HT-29 (cell line): Measurements from ENCODE around the gene LYRM1. TPM values are rescaled to one million over a fixed set of nuclear protein-coding genes. Genes with fewer than 3 reads are reported as not detected.
"Not testable (repeated sequence)": the region's sequence is repeated elsewhere in the genome, so short reads cannot be mapped to it uniquely, and the experiment has no call there.

ENCODE experiments used
- DNase-seq: peaks from one replicate; pipeline ENCODE4 v3.0.0-alpha.2; 2015; ENCODE audit warnings: low spot score
- total RNA-seq: library from RNA; depleted of rRNA; stranded (reverse); fragments of >200 nt; shearing (Covaris generic); gene quantifications from 2 replicates; pipeline ENCODE4 v1.2.3, GENCODE V29; 2014

The LYRM1 gene
- total RNA-seq, 1 experiment from 2014 or later, result 28.5 TPM

- no peak for DNase-seq
Observed at GRCh38 chr16:20931066-20931600, 30.6 kb downstream of the LYRM1 start.

- DNase-seq, result no peak
Observed at GRCh38 chr16:20933589-20933988, 33.0 kb downstream of the LYRM1 start.

GRCh38 chr16:20937736-20938135 lies 37.2 kb downstream of the LYRM1 start:
- DNase-seq, result no peak

GRCh38 chr16:20938426-20938825 lies 37.9 kb downstream of the LYRM1 start:
- no peak for DNase-seq

- no peak for DNase-seq
Observed at GRCh38 chr16:20939611-20940010, 39.0 kb downstream of the LYRM1 start.

- DNase-seq, result no peak
Observed at GRCh38 chr16:20940871-20941635, 40.5 kb downstream of the LYRM1 start.

- no peak for DNase-seq
Observed at GRCh38 chr16:20941636-20941926, 41.0 kb downstream of the LYRM1 start.

GRCh38 chr16:20942256-20942655 lies 41.7 kb downstream of the LYRM1 start:
- no peak for DNase-seq

GRCh38 chr16:20944861-20945574 lies 44.4 kb downstream of the LYRM1 start:
- no peak for DNase-seq

GRCh38 chr16:20945575-20945875 lies 45.0 kb downstream of the LYRM1 start:
- DNase-seq, result not testable (repeated sequence)

- no peak for DNase-seq
Observed at GRCh38 chr16:20946015-20946629, 45.6 kb downstream of the LYRM1 start.

- no peak for DNase-seq
Observed at GRCh38 chr16:20948444-20948843, 47.9 kb downstream of the LYRM1 start.

- DNase-seq, result no peak
Observed at GRCh38 chr16:20949660-20950059, 49.1 kb downstream of the LYRM1 start.

GRCh38 chr16:20950294-20950693 lies 49.7 kb downstream of the LYRM1 start:
- DNase-seq, result no peak

- no peak for DNase-seq
Observed at GRCh38 chr16:20952139-20952920, 51.8 kb downstream of the LYRM1 start.

- no peak for DNase-seq
Observed at GRCh38 chr16:20954574-20954973, 54.0 kb downstream of the LYRM1 start.

- DNase-seq, result no peak
Observed at GRCh38 chr16:20956319-20956718, 55.7 kb downstream of the LYRM1 start.

GRCh38 chr16:20957153-20957552 lies 56.6 kb downstream of the LYRM1 start:
- DNase-seq, result no peak

- no peak for DNase-seq
Observed at GRCh38 chr16:20960899-20961298, 60.3 kb downstream of the LYRM1 start.

- no peak for DNase-seq
Observed at GRCh38 chr16:20968765-20969164, 68.2 kb downstream of the LYRM1 start.

- peak; percentile 22 for DNase-seq
Observed at GRCh38 chr16:20969386-20969785, 68.8 kb downstream of the LYRM1 start.

- DNase-seq, result no peak
Observed at GRCh38 chr16:20971401-20971800, 70.8 kb downstream of the LYRM1 start.
